HepG2 (cell line): ENCODE measurements around the gene CSTF3. TPM values are rescaled to one million over a fixed set of nuclear protein-coding genes. Genes with fewer than 3 reads are reported as not detected.

Experiments
- ATAC-seq: fragments of 200-7000 bp; cut with Tn5 transposase; 3 replicates; pipeline ENCODE4 v1.9.1; 2020; ENCODE audit warnings: mild to moderate bottlenecking, moderate library complexity
- BruUV-seq: library from RNA; stranded (reverse); fragments of 400-500 nt; replicated peaks from 2 replicates; lab custom pipeline; 2021; lab: Mats Ljungman, UMichigan
- CTCF ChIA-PET: fragments of 300-600 bp; formaldehyde crosslinking; extraction: SDS; loops from one replicate; lab custom pipeline; 2021; ENCODE audit warnings: low total read pairs, inconsistent platforms, low intra/inter-chr PET ratio; lab: Yijun Ruan, JAX
- POLR2A ChIA-PET: fragments of 350-600 bp; sonication (Branson Sonifier 250); formaldehyde crosslinking; loops from one replicate; lab custom pipeline; 2020; ENCODE audit warnings: antibody characterized with exemption, inconsistent platforms; lab: Yijun Ruan, JAX
- DNase-seq: peaks from one replicate; pipeline ENCODE4 v3.0.0-alpha.2; 2015; ENCODE audit warnings: low spot score
- FAIRE-seq: peaks from 3 replicates; lab custom pipeline; 2011; peaks lifted over from hg19 to GRCh38; lab: Jason Lieb, UNC
- H2AFZ ChIP-seq: one replicate; pipeline ENCODE4 v1.6.1; 2011; ENCODE audit warnings: low read length, inconsistent platforms
- H3K27ac ChIP-seq: fragments of 300-600 bp; 3 replicates; pipeline ENCODE4 v1.8.0; 2011; ENCODE audit warnings: mixed run types, mild to moderate bottlenecking, mixed read lengths, low read length, inconsistent platforms; ENCODE audit not compliant: insufficient read depth; ENCODE audit errors: extremely low read length
- H3K27me3 ChIP-seq, 2 experiments: fragments of 200-600 bp in 1 of 2; 2 replicates in 1 of 2; 3 replicates in 1 of 2; pipeline versions ENCODE4 v1.6.0 to v1.8.0; 2011; ENCODE audit warnings: low read length in 2 of 2, mild to moderate bottlenecking in 2 of 2, moderate library complexity in 2 of 2, inconsistent platforms in 1 of 2; ENCODE audit not compliant: insufficient read depth in 2 of 2, control insufficient read depth in 1 of 2
- H3K36me3 ChIP-seq, 2 experiments: fragments of 200-600 bp in 1 of 2; replicated peaks in 1 of 2; 2 replicates in 1 of 2; 3 replicates in 1 of 2; pipeline versions ENCODE4 v1.5.1 to v1.8.0; 2011; ENCODE audit warnings: low read length in 2 of 2, inconsistent platforms in 1 of 2; ENCODE audit not compliant: insufficient read depth in 2 of 2, control insufficient read depth in 1 of 2
- H3K4me1 ChIP-seq: 2 replicates; pipeline ENCODE4 v1.5.1; 2012; ENCODE audit warnings: low read length, inconsistent platforms; ENCODE audit not compliant: insufficient read depth
- H3K4me2 ChIP-seq: 2 replicates; pipeline ENCODE4 v1.6.0; 2011; ENCODE audit warnings: low read depth, low read length, inconsistent platforms
- H3K4me3 ChIP-seq, 3 experiments: fragments of 200-600 bp in 1 of 3; sonication (generic), shearing (Covaris generic) in 1 of 3; replicated peaks in 1 of 3; 2 replicates each; pipeline ENCODE4 v1.5.1; 2011 to 2016; ENCODE audit warnings: low read length in 3 of 3, inconsistent platforms in 2 of 3, low read depth in 2 of 3, mild to moderate bottlenecking in 2 of 3, control low read depth in 1 of 3, mixed read lengths in 1 of 3; ENCODE audit not compliant: insufficient read depth in 1 of 3
- H3K79me2 ChIP-seq: one replicate; pipeline ENCODE4 v1.6.1; 2011; ENCODE audit warnings: low read length, inconsistent platforms; ENCODE audit not compliant: insufficient read depth
- H3K9ac ChIP-seq: 2 replicates; pipeline ENCODE4 v1.6.0; 2011; ENCODE audit warnings: mild to moderate bottlenecking, low read depth, low read length, inconsistent platforms; ENCODE audit not compliant: insufficient read depth
- H3K9me3 ChIP-seq: 2 replicates; pipeline ENCODE4 v1.5.1; 2012; ENCODE audit warnings: mild to moderate bottlenecking, low read length
- H4K20me1 ChIP-seq: 2 replicates; pipeline ENCODE4 v1.6.0; 2011; ENCODE audit warnings: inconsistent platforms, mild to moderate bottlenecking, low read length, moderate library complexity; ENCODE audit not compliant: insufficient read depth
- ADNP ChIP-seq: sonication (generic); formaldehyde crosslinking; IDR thresholded peaks from 2 replicates; pipeline ENCODE4 v1.4.0; 2020; ENCODE audit warnings: missing genetic modification reagents
- BRD4 ChIP-seq: sonication (generic); formaldehyde crosslinking; IDR thresholded peaks from 2 replicates; pipeline ENCODE4 v1.4.0; 2020; ENCODE audit warnings: missing genetic modification reagents
- ELK4 ChIP-seq: sonication (generic); formaldehyde crosslinking; IDR thresholded peaks from 2 replicates; pipeline ENCODE4 v1.9.0; 2021; ENCODE audit warnings: missing genetic modification reagents, borderline replicate concordance
- KDM4B ChIP-seq: sonication (generic); formaldehyde crosslinking; IDR thresholded peaks from 2 replicates; pipeline ENCODE4 v1.4.0; 2020; ENCODE audit warnings: missing genetic modification reagents
- LCORL ChIP-seq, 2 experiments: fragments of 450-650 bp in 1 of 2; sonication (generic) in 1 of 2; formaldehyde crosslinking in 1 of 2; IDR thresholded peaks; 2 replicates each; pipeline versions ENCODE4 v1.5.0 to v1.6.1; 2017 to 2020; ENCODE audit warnings: antibody characterized with exemption in 1 of 2, missing genetic modification reagents in 1 of 2
- PHF21A ChIP-seq: sonication (generic); formaldehyde crosslinking; IDR thresholded peaks from 2 replicates; pipeline ENCODE4 v1.5.0; 2020; ENCODE audit warnings: mild to moderate bottlenecking, missing genetic modification reagents
- PPARG ChIP-seq: conservative IDR thresholded peaks from 2 replicates; pipeline ENCODE4 v1.6.1; 2016; ENCODE audit warnings: missing biosample characterization, missing genetic modification reagents
- ZBTB26 ChIP-seq: IDR thresholded peaks from 2 replicates; pipeline ENCODE4 v1.6.1; 2016; ENCODE audit warnings: missing compliant biosample characterization, missing genetic modification reagents, borderline replicate concordance
- ZNF570 ChIP-seq: sonication (generic); formaldehyde crosslinking; IDR thresholded peaks from 2 replicates; pipeline ENCODE4 v1.4.0; 2020; ENCODE audit warnings: mild to moderate bottlenecking, missing genetic modification reagents, borderline replicate concordance
- WGBS: methylation state at CpG from one replicate; pipeline ENCODE4 v1.1.6; 2017; ENCODE audit warnings: low lambda C conversion rate; 5-methylcytosine and 5-hydroxymethylcytosine counted together
- in situ Hi-C: cut with HindIII; loops from 2 replicates; pipeline ENCODE4 v1.10.0; 2017; ENCODE audit warnings: low pct_unique_long_range_greater_than_20kb; ENCODE audit not compliant: extremely low pct_ligation_motif_present
- intact Hi-C: fragments of 100-400 bp; cut with micrococcal nuclease; formaldehyde crosslinking; loops from one replicate; pipeline ENCODE4 v1.10.0; 2022; ENCODE audit not compliant: unreplicated experiment
- polyA plus RNA-seq, 8 experiments: library from polyadenylated mRNA; depleted of rRNA in 3 of 8; stranded (reverse) in 7 of 8; unstranded in 1 of 8; fragments of >200 nt; fragmentation: Illumina TruSeq in 4 of 8; extraction: Trizol in 4 of 8; gene quantifications; 2 replicates each; pipeline versions ENCODE4 v1.2.1 to v1.2.3, GENCODE V29; 2011 to 2016; ENCODE audit warnings: low read depth in 4 of 8, missing spikeins in 1 of 8, mixed read lengths in 1 of 8; ENCODE audit not compliant: insufficient read depth in 1 of 8
- total RNA-seq, 5 experiments: library from RNA; depleted of rRNA; stranded (reverse); fragments of >200 nt; fragmentation: Illumina TruSeq; extraction: Trizol; gene quantifications; 2 replicates each; pipeline ENCODE4 v1.2.3, GENCODE V29; 2016; ENCODE audit warnings: low read depth in 1 of 5
- TF ChIP-seq, protein P1 (sequence below): IDR thresholded peaks from 2 replicates; pipeline ENCODE4 v1.6.1; 2016; ENCODE audit warnings: low read depth, control low read depth

Gene CSTF3
- total and polyA plus RNA-seq, 2 of the 13 experiments (the other 11 are each of a cell fraction or from before 2014, with no cell fraction given): 21.5 to 43.6 TPM

GRCh38 chr11:33147559-33147958, 13.7 kb downstream of the CSTF3 start:
- no peak for FAIRE-seq
- no TSS peak for BruUV-seq
- no peak for ATAC-seq
- no peak overlapping the region for H3K27ac ChIP-seq
- TF ChIP-seq ZBTB26 (CRISPR knock-in tag) (no peak), ADNP (CRISPR knock-in tag) (no peak), BRD4 (CRISPR knock-in tag) (no peak), PPARG (CRISPR knock-in tag) (no peak), PHF21A (no peak), LCORL (IDR thresholded peaks at IDR 0.05) (no peak), LCORL (CRISPR knock-in tag; IDR thresholded peaks at IDR 0.05) (no peak), KDM4B (CRISPR knock-in tag) (no peak), ELK4 (CRISPR knock-in tag) (no peak), ZNF570 (CRISPR knock-in tag) (no peak)
- TF ChIP-seq, protein P1, sequence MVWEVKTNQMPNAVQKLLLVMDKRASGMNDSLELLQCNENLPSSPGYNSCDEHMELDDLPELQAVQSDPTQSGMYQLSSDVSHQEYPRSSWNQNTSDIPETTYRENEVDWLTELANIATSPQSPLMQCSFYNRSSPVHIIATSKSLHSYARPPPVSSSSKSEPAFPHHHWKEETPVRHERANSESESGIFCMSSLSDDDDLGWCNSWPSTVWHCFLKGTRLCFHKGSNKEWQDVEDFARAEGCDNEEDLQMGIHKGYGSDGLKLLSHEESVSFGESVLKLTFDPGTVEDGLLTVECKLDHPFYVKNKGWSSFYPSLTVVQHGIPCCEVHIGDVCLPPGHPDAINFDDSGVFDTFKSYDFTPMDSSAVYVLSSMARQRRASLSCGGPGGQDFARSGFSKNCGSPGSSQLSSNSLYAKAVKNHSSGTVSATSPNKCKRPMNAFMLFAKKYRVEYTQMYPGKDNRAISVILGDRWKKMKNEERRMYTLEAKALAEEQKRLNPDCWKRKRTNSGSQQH (CRISPR knock-in tag): no peak
- no peak overlapping the region for H3K4me3 ChIP-seq
- H3K27me3 ChIP-seq: no peaks in the 10 kb centered on the region
- H3K9ac ChIP-seq: no peak overlapping the region
- intact Hi-C loops (no loop called here), in situ Hi-C loops (no loop called here)
- ChIA-PET CTCF (no interaction called here), POLR2A (no interaction called here)
- no peak overlapping the region for H2AFZ ChIP-seq
- H3K4me2 ChIP-seq: no peak overlapping the region
- H3K4me1 ChIP-seq: peaks cover 23% of the 10 kb centered on the region
- peaks cover 90% of the 10 kb centered on the region for H3K79me2 ChIP-seq
- no peaks in the 10 kb centered on the region for H3K9me3 ChIP-seq
- WGBS: 75% methylated on average over 5 of the region's 5 CpGs
- DNase-seq: no peak
- peaks cover 32% of the 10 kb centered on the region for H4K20me1 ChIP-seq
- peaks cover 1 to 13% of the 10 kb centered on the region in 2 experiments; a peak in 4 of 5 replicates for H3K36me3 ChIP-seq
